GM18907 (cell line): ENCODE data around the gene TTC28.

Experiments used
- ATAC-seq: cut with Tn5 transposase; IDR thresholded peaks from one replicate; pipeline ENCODE4 v1.9.1; 2021; ENCODE audit warnings: mild to moderate bottlenecking, moderate library complexity; ENCODE audit not compliant: unreplicated experiment

The TTC28 gene

GRCh38 chr22:27984723-27985122 is 694.9 kb downstream of the TTC28 start:
- no peak for ATAC-seq

- no peak for ATAC-seq
These were observed 695.5 kb downstream of the TTC28 start for GRCh38 chr22:27984001-27984695.

DNA sequence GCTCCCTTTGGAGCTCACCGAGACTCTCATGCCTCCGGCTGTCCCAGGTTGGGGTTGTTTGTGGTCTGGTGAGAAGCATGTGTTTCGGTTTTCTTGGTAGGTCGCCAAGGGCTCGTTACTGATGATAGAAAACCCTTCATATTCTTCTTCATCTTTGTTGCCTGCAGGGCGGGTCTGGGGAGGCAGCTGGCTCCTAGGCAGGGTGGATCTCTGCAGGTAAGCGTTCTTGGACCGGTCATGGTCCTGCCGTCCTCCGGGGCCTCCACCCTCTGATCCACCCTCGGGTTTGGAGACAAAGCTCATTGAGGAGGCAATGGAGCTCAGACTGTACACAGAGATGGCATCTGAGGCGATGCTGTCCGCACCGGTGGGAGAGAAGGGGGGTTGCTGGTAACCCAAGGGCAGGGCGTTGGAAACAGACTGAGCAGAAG is 696.3 kb downstream of the TTC28 start:
- ATAC-seq = no peak

- ATAC-seq = no peak
These were observed 696.9 kb downstream of the TTC28 start for GRCh38 chr22:27982630-27983180.

DNA sequence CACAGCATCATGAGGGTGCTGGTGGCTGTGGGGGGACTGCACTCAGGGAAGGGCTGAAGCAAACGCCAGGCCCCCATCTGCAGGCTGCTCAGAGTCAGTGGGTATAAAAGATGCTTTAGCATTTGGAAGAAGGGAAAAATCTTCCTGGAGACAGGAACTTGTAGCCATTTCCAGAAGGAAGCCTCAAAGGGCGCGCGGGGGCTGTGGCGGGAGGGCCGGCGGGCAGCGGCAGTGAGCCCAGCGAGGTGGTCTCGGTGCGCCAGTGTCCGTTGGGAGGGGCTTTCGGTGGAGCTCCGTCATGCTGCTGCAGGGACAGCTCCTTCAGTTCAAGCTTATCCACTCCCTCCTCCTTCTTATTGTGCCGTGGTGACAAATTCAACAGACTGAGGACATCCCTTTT is 697.5 kb downstream of the TTC28 start:
- no peak for ATAC-seq

GRCh38 chr22:27980424-27981148 is 699.1 kb downstream of the TTC28 start:
- no peak for ATAC-seq

DNA sequence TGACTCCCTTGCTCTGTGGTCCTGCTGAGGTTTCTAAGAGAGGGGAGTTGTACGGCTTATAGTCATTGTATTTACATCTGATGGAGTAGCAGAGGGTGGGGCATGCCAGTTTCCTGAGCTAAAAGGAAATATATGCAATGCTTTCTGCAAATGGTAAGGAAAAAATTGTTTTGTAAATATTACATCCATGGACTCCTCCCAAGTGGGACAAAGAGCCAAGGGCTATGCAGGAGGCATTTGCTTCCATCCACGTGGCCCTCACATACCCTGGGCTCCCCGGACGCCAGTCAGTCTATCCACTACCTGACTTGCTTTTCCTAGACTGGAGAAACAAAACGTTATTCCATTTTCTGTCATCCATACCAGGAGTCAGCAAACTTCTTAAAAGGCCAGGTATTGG is 700.8 kb downstream of the TTC28 start:
- ATAC-seq = no peak

DNA sequence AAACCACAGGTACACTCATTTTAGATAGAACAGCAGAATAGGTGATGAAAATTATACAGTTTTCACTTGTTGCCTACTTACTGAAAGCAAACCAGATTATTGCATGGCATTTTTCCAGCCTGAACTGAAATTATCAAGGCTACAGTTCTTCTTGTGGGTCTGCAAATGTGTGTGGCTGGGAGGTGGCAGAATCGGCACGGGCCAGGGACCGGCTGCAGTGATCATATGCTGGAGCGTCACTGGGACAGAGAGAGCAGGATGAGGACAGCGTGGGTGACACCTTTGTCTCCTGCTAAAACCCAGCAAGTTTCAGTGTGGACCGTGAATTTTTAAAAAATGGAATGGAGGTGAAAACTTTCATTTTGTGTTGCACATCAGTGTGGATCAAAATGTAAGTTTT is 701.3 kb downstream of the TTC28 start:
- ATAC-seq = no peak

DNA sequence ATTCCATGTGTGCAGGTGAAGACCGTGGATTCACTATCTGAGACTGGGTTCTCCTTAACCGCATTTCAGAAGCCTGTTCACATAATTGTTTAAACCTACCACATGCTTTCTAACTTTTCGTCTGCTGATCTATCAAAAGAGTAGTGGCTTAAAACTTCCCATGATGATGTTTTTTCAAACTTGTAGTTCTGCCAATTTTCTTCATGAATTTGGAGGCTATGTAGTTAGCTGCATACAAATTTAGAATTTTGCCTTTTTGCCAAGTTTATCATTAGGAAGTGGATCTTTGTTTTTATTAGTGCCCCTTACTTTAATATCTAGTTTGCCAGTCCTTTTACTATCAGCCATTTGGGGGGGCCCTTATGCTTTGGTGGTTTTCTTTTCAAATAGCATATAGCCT is 703.1 kb downstream of the TTC28 start:
- ATAC-seq = no peak

DNA sequence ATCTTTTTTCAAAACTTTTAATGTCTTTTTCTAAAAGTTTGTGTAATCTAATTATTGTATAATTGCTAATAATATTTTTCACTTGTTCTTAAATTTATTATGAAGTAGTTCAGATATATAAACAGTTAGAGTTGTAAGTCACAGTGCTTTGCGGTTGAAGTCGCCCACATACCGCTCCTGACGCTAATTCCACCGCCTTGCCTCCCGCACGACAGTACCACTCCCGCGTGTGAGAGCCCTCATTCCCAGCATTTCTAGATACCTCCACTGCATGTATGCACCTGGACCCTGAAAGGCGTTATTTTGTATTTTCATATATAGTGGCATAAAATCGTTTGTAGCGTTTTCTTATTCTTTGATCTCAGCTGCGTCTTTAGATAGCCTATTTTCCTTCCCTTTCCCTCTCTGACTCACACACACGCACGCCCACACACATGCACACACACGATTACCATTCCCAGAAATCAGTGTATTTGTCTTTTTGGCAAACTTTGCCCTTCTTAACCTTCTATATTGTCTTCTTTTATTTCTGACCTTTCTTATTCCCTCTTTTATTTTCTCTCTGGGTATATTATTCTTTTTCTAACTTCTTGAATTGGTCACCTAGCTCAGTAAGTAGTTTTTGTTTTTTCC is 704.1 kb downstream of the TTC28 start:
- no peak for ATAC-seq

- no peak for ATAC-seq
These were observed 705.8 kb downstream of the TTC28 start for GRCh38 chr22:27973846-27974245.

DNA sequence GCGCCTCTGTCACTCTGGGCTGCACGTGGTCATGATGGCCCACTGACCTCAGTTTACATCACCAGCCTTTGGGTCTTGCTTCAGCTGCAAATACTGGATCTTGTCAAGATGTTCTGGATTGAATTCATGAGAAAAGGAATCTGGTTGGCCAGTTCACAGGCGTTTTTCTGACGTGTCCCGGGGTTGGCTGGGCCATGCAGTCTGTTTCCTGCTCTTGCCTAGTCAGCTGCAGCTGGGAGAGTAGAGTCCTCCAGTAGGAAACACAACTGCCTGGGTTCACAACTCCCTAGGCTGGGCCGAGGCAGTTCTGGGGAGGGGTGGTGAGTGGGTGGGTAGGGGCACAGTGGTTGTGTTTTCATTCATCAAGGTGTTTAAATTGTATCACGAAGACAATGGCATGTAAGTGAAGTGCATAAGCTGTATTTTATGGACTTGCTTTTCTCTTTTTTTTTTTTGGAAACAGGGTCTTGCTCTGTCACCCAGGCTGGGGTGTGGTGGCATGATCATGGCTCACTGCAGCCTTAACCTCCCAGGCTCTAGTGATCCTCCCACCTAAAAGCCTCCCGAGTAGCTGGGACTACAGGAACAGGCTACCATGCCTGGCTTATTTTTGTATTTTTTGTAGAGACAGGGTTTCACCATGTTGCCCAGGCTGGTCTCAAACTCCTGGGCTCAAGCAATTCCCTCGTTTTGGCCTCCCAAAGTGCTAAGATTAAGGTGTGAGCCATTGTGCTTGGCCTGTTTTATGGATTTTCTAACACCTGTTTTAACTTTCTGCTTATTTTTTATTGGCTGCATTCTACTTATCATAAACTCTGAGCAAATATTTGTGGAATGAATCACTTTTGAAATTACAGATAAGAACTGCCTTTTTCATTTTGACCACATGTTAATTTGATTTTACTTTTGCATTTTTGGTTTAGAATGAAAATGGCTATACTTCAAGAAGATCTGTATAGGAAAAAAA is 706.6 kb downstream of the TTC28 start:
- ATAC-seq = no peak

- ATAC-seq = no peak
These were observed 707.7 kb downstream of the TTC28 start for GRCh38 chr22:27971926-27972325.

DNA sequence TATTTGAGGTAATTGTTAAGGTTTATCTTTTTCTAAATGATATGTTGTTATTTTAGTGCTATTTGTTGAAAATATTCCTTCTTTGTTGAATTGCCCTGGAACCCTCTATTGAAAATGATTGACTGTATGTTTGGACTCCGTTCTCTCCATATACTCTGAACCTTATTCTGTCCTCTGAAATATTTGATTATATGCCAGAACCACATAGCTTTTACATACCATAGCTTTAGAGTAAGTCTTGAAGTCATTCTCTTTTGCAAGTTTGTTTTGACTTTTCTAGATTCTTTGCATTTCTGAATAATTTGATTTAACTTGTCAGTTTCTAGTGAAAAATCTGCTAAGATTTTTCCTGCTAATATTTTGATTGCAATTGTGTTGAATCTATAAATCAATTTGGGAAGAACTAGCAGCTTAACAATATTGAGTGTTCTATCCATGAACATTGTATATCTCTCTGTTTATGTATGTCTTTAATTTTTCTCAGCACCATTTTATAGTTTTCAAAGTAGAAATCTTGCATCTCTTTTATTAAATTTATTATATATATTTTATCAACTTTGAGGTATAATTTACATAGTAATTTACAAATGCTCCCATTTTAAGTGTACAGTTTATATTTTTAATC is 708.9 kb downstream of the TTC28 start:
- no peak for ATAC-seq

DNA sequence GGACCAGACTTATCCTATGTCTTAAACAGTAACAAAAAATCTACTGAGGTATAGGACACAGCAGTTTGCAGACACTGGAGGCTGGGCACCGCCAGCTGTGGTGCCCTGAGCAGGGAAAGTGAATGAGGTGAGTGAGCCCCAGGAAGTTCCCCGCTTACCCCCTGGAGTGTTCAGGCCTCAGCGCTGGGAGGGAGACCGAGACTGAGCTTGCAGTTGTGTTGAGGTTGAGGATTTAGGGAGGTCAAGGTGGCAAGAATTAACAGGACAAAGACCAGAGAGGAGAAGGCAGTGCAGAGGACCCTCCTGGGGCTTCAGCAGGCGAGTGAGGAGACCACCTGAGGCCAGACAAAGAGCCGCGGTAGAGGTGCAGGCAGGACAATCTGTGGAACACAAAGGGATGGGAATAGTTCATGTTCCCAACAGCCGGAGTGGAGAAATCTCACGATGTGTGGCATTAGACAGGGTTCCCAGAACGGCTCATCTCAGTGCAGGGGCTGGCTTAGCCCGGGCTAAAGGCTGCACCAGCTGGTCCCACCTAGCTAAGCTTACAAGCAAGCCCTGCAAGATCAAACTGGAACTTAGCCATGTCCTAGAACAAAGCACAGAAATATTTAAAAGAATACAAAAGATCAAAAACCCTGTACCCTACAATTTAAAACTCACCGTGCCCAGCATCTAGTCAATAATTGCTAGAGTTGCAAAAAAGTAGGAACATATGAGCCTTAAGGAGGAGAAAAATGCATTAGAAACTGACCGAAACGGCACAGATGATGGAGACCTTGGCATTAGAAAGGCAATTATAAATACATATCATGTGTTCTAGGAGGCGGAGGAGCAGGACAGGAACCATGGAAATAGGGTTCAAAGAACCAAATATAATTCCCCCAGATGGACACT is 713.2 kb downstream of the TTC28 start:
- no peak for ATAC-seq

GRCh38 chr22:27962268-27963044 is 717.2 kb downstream of the TTC28 start:
- no peak for ATAC-seq

- no peak for ATAC-seq
These were observed 718.0 kb downstream of the TTC28 start for GRCh38 chr22:27961680-27962079.

GRCh38 chr22:27961182-27961581 is 718.5 kb downstream of the TTC28 start:
- no peak for ATAC-seq
